ENCODE data around the gene PLXNB1. TPM values are rescaled to one million over a fixed set of nuclear protein-coding genes. Genes with fewer than 3 reads are reported as not detected.

PLXNB1 gene
- total and polyA plus RNA-seq, 2 of the 13 experiments (the other 11 are each of a cell fraction or from before 2014, with no cell fraction given) = 86.0 to 143 TPM

- TF ChIP-seq HMGXB3 (CRISPR knock-in tag; IDR thresholded peaks at IDR 0.05; ENCODE audit: borderline replicate concordance) = peak; percentile 84
- peak; percentile 70; the same call in 1 of the 2 replicates for TF ChIP-seq ZNF619 (CRISPR knock-in tag; IDR thresholded peaks at IDR 0.05)
- 0 out of 2 replicates have a peak, but pooled peaks have one; percentile 50 for TF ChIP-seq CCDC6 (CRISPR knock-in tag; IDR thresholded peaks at IDR 0.05)
- peak; percentile 39 for TF ChIP-seq ZNF331 (CRISPR knock-in tag; IDR thresholded peaks at IDR 0.05)
- TF ChIP-seq GLMP (CRISPR knock-in tag; IDR thresholded peaks at IDR 0.05; ENCODE audit: borderline replicate concordance) = no peak
- peak; percentile 22; the same call in 1 of the 2 replicates for TF ChIP-seq STAG1 (CRISPR knock-in tag; IDR thresholded peaks at IDR 0.05)
- TF ChIP-seq AGO2 (optimal IDR thresholded peaks at IDR 0.05; ENCODE audit: low read depth, low read length) = peak; percentile 44
- TF ChIP-seq ATF2 (CRISPR knock-in tag; IDR thresholded peaks at IDR 0.05) = peak; percentile 89
- no peak for TF ChIP-seq LCORL (IDR thresholded peaks at IDR 0.05)
- peak; percentile 82 for TF ChIP-seq LCORL (CRISPR knock-in tag; IDR thresholded peaks at IDR 0.05)
- peak; percentile 77 for TF ChIP-seq XRCC5 (optimal IDR thresholded peaks at IDR 0.05; ENCODE audit: low read length)
- TF ChIP-seq ZNF792 (CRISPR knock-in tag; IDR thresholded peaks at IDR 0.05) = peak; percentile 80
- peak; percentile 33; the same call in 1 of the 2 replicates for TF ChIP-seq ZNF354B (CRISPR knock-in tag; IDR thresholded peaks at IDR 0.05)
- no peak for TF ChIP-seq JARID2 (CRISPR knock-in tag; IDR thresholded peaks at IDR 0.05; ENCODE audit: insufficient replicate concordance)
- no peak for TF ChIP-seq ZNF234 (CRISPR knock-in tag; conservative IDR thresholded peaks at IDR 0.05)
- TF ChIP-seq KDM6A (CRISPR knock-in tag; IDR thresholded peaks at IDR 0.05; ENCODE audit: low read depth) = peak; percentile 94
- TF ChIP-seq TRIM22 (IDR thresholded peaks at IDR 0.05) = no peak
- TF ChIP-seq PLRG1 (conservative IDR thresholded peaks at IDR 0.05) = no peak
- no peak for TF ChIP-seq TEF (CRISPR knock-in tag; IDR thresholded peaks at IDR 0.05)
- TF ChIP-seq ZNF598 (CRISPR knock-in tag; IDR thresholded peaks at IDR 0.05; ENCODE audit: borderline replicate concordance) = peak; percentile 19; the same call in 1 of the 2 replicates
- TF ChIP-seq ZFYVE20 (CRISPR knock-in tag; IDR thresholded peaks at IDR 0.05; ENCODE audit: borderline replicate concordance, low read depth) = no peak
- TF ChIP-seq ASH2L (IDR thresholded peaks at IDR 0.05; ENCODE audit: insufficient read length, low read depth, low read length) = peak; percentile 91
Measured at GRCh38 chr3:48472923-48473616, 43.2 kb upstream of the PLXNB1 start (continued).

Measured in HepG2 (cell line).